Parathyroid adenoma (tissue), 2 donors: ENCODE results near the gene NOX4.
"Not testable (repeated sequence)": the region's sequence is repeated elsewhere in the genome, so short reads cannot be mapped to it uniquely, and the experiment has no call there.

Experiments
- H2AFZ ChIP-seq: fragments of 300-600 bp; sonication (generic); one replicate; pipeline ENCODE4 v1.7.0; 2017; ENCODE audit warnings: antibody characterized with exemption, mild to moderate bottlenecking
- H3K27ac ChIP-seq: fragments of 300-600 bp; sonication (generic); one replicate; pipeline ENCODE4 v1.7.0; 2017
- H3K27me3 ChIP-seq: fragments of 300-600 bp; sonication (generic); one replicate; pipeline ENCODE4 v1.7.0; 2017; ENCODE audit warnings: low read length; ENCODE audit not compliant: control insufficient read depth, insufficient read depth
- H3K36me3 ChIP-seq: fragments of 300-600 bp; sonication (generic); one replicate; pipeline ENCODE4 v1.7.0; 2017; ENCODE audit warnings: low read length; ENCODE audit not compliant: control insufficient read depth, insufficient read depth
- H3K4me1 ChIP-seq: fragments of 300-600 bp; sonication (generic); one replicate; pipeline ENCODE4 v1.7.0; 2017; ENCODE audit warnings: control low read depth
- H3K4me2 ChIP-seq: fragments of 300-600 bp; sonication (generic); one replicate; pipeline ENCODE4 v1.7.0; 2017; ENCODE audit warnings: low read length
- H3K4me3 ChIP-seq: fragments of 300-600 bp; sonication (generic); one replicate; pipeline ENCODE4 v1.7.0; 2017; ENCODE audit warnings: low read depth, low read length
- H3K79me2 ChIP-seq: fragments of 300-600 bp; sonication (generic); one replicate; pipeline ENCODE4 v1.7.0; 2017; ENCODE audit warnings: control low read depth
- H3K9ac ChIP-seq: fragments of 300-600 bp; sonication (generic); one replicate; pipeline ENCODE4 v1.7.0; 2017; ENCODE audit warnings: mild to moderate bottlenecking
- H3K9me3 ChIP-seq: fragments of 300-600 bp; sonication (generic); one replicate; pipeline ENCODE4 v1.7.0; 2017; ENCODE audit warnings: low read length; ENCODE audit not compliant: control insufficient read depth
- CTCF ChIP-seq: fragments of 300-600 bp; sonication (generic); IDR thresholded peaks from one replicate; pipeline ENCODE4 v1.7.0; 2017; ENCODE audit warnings: antibody characterized with exemption, mild to moderate bottlenecking
- donor health status: primary hyperparathyroidism.

NOX4 gene

GRCh38 chr11:89441606-89442005 is 49.6 kb downstream of the NOX4 start:
- Histone ChIP-seq H3K79me2 (no peaks in the 10 kb centered on the region), H3K4me1 (no peaks in the 10 kb centered on the region), H3K36me3 (no peaks in the 10 kb centered on the region), H3K9ac (no peak overlapping the region), H3K27me3 (no peaks in the 10 kb centered on the region), H2AFZ (no peak overlapping the region), H3K4me2 (no peak overlapping the region), H3K9me3 (no peaks in the 10 kb centered on the region), H3K27ac (no peak overlapping the region), H3K4me3 (no peak overlapping the region)
- TF ChIP-seq CTCF = no peak

GRCh38 chr11:89437317-89437716 is 53.9 kb downstream of the NOX4 start:
- no peak overlapping the region for H3K4me2 ChIP-seq
- no peak overlapping the region for H2AFZ ChIP-seq
- H3K4me1 ChIP-seq = no peaks in the 10 kb centered on the region
- H3K79me2 ChIP-seq = no peaks in the 10 kb centered on the region
- no peak overlapping the region for H3K27ac ChIP-seq
- H3K27me3 ChIP-seq = no peaks in the 10 kb centered on the region
- no peaks in the 10 kb centered on the region for H3K9me3 ChIP-seq
- TF ChIP-seq CTCF = no peak
- H3K9ac ChIP-seq = no peak overlapping the region
- H3K4me3 ChIP-seq = no peak overlapping the region
- H3K36me3 ChIP-seq = no peaks in the 10 kb centered on the region

GRCh38 chr11:89436071-89436470 is 55.1 kb downstream of the NOX4 start:
- H3K9ac ChIP-seq = no peak overlapping the region
- no peaks in the 10 kb centered on the region for H3K9me3 ChIP-seq
- no peaks in the 10 kb centered on the region for H3K36me3 ChIP-seq
- H3K27ac ChIP-seq = no peak overlapping the region
- no peak overlapping the region for H3K4me3 ChIP-seq
- H3K79me2 ChIP-seq = no peaks in the 10 kb centered on the region
- TF ChIP-seq CTCF = no peak
- H3K27me3 ChIP-seq = no peaks in the 10 kb centered on the region
- H3K4me2 ChIP-seq = no peak overlapping the region
- H3K4me1 ChIP-seq = no peaks in the 10 kb centered on the region
- no peak overlapping the region for H2AFZ ChIP-seq

- H3K36me3 ChIP-seq = no peaks in the 10 kb centered on the region
- no peak overlapping the region for H3K27ac ChIP-seq
- no peak overlapping the region for H3K4me3 ChIP-seq
- H3K27me3 ChIP-seq = no peaks in the 10 kb centered on the region
- no peaks in the 10 kb centered on the region for H3K9me3 ChIP-seq
- no peak overlapping the region for H2AFZ ChIP-seq
- H3K4me2 ChIP-seq = no peak overlapping the region
- H3K9ac ChIP-seq = no peak overlapping the region
- TF ChIP-seq CTCF = no peak
- H3K79me2 ChIP-seq = no peaks in the 10 kb centered on the region
- H3K4me1 ChIP-seq = no peaks in the 10 kb centered on the region
These were observed 57.9 kb downstream of the NOX4 start for GRCh38 chr11:89433278-89433677.

- not testable (repeated sequence) for H3K9ac ChIP-seq, H3K4me3 ChIP-seq, H3K27ac ChIP-seq
These were observed 59.0 kb downstream of the NOX4 start for GRCh38 chr11:89432182-89432581.

GRCh38 chr11:89426501-89426900 is 64.7 kb downstream of the NOX4 start:
- H3K4me3 ChIP-seq, H3K79me2 ChIP-seq, H3K9me3 ChIP-seq, H3K9ac ChIP-seq, H3K36me3 ChIP-seq, H2AFZ ChIP-seq, H3K4me2 ChIP-seq, H3K27me3 ChIP-seq, H3K27ac ChIP-seq, H3K4me1 ChIP-seq: not testable (repeated sequence)

More at GRCh38 chr11:89432182-89432581, 59.0 kb downstream of the NOX4 start:
- not testable (repeated sequence) for H3K36me3 ChIP-seq, H3K9me3 ChIP-seq, H3K27me3 ChIP-seq, H3K4me1 ChIP-seq, H3K4me2 ChIP-seq, H3K79me2 ChIP-seq, H2AFZ ChIP-seq
